GM20000 (cell line): Measurements from ENCODE around the gene C6orf141.

ENCODE experiments used
- DNase-seq: peaks from one replicate; pipeline ENCODE4 v3.0.0; 2012; ENCODE audit warnings: low spot score
- TF ChIP-seq, protein P1 (sequence below): IDR thresholded peaks from 2 replicates; pipeline ENCODE4 v1.5.1; 2012; ENCODE audit warnings: mild to moderate bottlenecking, control low read depth; ENCODE audit errors: extremely low read depth, missing control alignments

C6orf141 gene

DNA sequence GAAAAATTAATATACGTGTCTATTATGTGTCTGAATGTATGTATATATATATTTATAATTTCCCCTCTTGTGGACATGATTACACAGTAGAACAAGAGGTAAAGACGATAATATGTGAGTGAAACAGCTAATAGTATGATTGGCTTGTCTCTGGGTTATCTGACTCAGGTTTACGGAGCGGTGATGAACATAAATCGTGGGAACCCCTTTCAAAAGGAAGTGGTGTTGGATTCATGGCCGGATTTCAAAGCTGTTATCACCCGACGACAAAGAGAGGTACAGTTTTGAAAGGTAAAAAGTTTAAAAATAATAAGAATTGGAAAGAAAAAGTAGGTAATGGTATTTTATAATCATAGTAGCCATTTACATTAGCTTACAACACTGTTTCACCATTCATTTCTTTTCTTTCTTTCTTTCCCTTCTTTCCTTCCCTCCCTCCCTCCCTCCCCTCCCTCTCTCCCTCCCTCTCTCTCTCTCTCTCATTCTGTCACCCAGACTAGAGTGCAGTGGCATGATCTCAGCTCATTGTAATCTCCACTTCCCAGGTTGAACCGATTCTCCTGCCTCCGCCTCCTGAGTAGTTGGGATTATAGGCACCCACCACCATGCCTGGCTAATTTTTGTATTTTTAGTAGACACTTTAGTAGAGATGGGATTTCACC, 34.9 kb upstream of the C6orf141 start:
- DNase-seq = no peak

DNA sequence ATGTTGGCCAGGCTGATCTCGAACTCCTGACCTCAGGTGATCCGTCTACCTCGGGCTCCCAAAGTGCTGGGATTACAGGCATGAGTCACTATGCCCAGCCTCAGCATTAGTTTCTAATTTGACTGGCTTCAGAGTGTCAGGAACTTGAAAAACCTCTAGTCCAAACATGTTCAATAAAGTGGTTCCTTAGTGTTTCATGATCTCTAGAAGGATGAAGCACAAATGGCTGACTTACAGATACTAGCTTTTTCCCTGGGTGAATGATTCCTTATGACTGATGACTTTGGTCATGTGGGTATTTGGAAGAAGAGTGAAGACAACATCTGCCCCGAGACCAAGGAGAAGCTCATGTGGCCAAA, 34.3 kb upstream of the C6orf141 start:
- no peak for DNase-seq
- TF ChIP-seq, protein P1, sequence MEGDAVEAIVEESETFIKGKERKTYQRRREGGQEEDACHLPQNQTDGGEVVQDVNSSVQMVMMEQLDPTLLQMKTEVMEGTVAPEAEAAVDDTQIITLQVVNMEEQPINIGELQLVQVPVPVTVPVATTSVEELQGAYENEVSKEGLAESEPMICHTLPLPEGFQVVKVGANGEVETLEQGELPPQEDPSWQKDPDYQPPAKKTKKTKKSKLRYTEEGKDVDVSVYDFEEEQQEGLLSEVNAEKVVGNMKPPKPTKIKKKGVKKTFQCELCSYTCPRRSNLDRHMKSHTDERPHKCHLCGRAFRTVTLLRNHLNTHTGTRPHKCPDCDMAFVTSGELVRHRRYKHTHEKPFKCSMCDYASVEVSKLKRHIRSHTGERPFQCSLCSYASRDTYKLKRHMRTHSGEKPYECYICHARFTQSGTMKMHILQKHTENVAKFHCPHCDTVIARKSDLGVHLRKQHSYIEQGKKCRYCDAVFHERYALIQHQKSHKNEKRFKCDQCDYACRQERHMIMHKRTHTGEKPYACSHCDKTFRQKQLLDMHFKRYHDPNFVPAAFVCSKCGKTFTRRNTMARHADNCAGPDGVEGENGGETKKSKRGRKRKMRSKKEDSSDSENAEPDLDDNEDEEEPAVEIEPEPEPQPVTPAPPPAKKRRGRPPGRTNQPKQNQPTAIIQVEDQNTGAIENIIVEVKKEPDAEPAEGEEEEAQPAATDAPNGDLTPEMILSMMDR = no peak

More for the DNA sequence above, 34.9 kb upstream of the C6orf141 start:
- TF ChIP-seq, protein P1 = no peak

GRCh38 chr6:49517919-49518318, 32.5 kb upstream of the C6orf141 start:
- TF ChIP-seq, protein P1 = no peak
- DNase-seq = no peak

- no peak for DNase-seq
- TF ChIP-seq, protein P1 = no peak
Observed at GRCh38 chr6:49519660-49520059, 30.8 kb upstream of the C6orf141 start.

- TF ChIP-seq, protein P1 = no peak
- no peak for DNase-seq
Observed at GRCh38 chr6:49522710-49523593, 27.5 kb upstream of the C6orf141 start.

DNA sequence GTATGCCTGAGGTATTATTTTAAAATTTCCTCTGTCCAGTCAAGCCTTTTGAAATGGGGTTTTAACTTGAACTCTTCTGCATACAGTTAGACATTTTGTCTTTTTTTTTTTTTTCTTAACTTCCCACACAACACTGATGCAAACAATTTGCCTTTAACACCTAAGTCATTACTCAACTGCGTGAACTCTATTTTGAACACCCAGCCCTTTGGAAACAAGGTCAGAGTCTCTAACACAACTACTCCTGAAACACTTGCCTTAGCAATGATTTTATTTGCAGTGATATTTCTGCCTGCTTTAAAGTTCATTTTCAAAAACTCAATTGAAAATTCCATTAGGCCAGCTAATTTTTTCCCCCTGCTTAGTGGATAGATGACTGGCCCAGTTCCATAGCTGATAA, 26.6 kb upstream of the C6orf141 start:
- no peak for DNase-seq
- TF ChIP-seq, protein P1 = no peak

DNA sequence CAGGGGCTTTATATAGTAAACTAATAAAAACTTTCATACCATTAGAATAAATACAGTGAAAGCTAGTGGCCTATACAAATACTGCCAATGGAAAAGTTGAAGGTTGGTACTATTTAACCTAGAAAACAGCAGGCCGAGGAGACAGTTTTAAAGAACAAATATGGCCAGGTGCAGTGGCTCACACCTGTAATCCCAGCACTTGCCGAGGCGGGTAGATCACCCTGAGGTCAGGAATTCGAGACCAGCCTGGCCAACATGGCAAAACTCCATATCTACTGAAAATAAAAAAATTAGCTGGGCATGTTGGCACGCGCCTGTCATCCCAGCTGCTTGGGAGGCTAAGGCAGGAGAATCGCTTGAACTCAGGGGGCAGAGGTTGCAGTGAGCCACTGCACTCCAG, 25.9 kb upstream of the C6orf141 start:
- TF ChIP-seq, protein P1 = no peak
- DNase-seq = no peak
